ENCODE data around the gene KPNA1.
"Not testable (repeated sequence)": the region's sequence is repeated elsewhere in the genome, so short reads cannot be mapped to it uniquely, and the experiment has no call there.

Gene KPNA1

GRCh38 chr3:122468896-122469533, 45.7 kb downstream of the KPNA1 start:
- no peak for DNase-seq

GRCh38 chr3:122466701-122467240, 48.0 kb downstream of the KPNA1 start:
- DNase-seq: no peak

DNA sequence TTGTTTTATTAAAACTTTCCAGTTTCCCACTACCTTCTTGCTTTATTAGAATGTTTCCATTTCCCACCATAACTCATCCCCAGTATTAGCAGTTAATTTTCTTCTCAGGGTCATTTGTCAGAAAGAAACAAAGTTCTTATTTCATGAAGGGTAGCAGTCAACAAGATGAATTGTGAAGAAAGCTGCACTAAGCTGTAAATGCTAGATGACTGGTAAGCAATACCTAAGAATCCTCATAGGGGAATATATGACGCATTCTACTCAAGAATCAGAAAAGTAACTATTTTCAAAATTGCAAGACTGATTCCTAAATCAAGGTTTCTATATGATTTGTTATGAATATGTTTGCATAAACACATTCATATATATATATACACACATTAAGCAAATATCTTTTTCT, 50.1 kb downstream of the KPNA1 start:
- DNase-seq: no peak

- no peak for DNase-seq
Measured at GRCh38 chr3:122462406-122462805, 52.3 kb downstream of the KPNA1 start.

DNA sequence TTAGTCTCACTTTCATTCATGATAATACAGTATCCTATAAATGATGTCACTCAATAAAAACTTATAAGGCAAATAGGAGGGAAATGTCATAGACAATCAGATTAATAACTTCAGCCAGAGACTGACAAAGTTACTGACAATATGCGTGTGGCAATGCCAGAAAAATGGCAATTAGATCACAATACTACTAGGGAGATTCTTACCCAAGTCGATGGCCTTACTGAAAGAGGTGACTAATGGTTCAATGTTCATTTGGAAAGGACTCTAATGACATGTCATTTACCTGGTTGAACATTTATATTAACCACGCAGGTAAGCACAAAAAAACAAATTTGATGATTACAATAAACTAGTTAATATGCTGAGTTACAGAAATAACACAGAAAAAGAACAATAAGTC, 52.9 kb downstream of the KPNA1 start:
- DNase-seq: no peak

- DNase-seq: peak; percentile 57
Measured at GRCh38 chr3:122458992-122459391, 55.7 kb downstream of the KPNA1 start.

- DNase-seq: no peak
Measured at GRCh38 chr3:122457706-122458105, 57.0 kb downstream of the KPNA1 start.

DNA sequence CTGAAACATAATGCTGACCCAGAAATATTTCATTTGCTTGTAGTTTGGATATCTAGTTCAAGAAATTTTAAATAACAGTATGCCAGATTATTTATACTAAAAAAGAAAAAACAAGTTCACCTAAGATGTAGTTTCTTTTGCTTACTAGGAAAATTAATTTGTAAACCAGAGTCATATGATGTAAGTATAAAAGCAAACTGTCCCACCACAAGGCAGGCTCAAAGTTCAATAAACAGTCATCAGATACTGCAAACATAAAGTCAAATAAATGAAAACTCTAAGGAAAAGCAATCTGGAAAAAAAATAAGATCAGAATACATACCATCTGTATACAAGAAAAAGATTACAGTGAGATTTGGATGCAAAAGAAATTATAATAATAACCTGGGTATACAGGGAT, 58.7 kb downstream of the KPNA1 start:
- DNase-seq: no peak

DNA sequence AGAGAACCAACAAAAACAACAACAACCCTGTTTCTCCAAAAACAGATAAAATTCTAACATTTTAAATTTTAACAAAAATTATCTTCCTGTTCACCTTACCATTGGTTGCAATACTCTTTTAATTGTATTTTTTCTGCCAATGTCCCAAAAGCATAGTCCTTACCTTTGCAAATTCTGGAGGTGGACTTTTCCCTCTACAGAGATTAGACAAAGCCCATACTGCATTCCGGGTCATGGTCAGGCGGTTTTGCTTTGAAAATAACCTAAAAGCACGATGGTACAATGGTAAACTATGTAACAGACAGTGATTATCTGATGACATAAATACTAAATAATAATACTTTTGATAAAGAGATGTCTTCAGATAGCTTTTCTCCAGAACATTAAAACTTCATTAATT, 63.4 kb downstream of the KPNA1 start:
- DNase-seq: no peak

GRCh38 chr3:122448218-122448617, 66.5 kb downstream of the KPNA1 start:
- DNase-seq: not testable (repeated sequence)

- not testable (repeated sequence) for DNase-seq
Measured at GRCh38 chr3:122444491-122444887, 70.2 kb downstream of the KPNA1 start.

DNA sequence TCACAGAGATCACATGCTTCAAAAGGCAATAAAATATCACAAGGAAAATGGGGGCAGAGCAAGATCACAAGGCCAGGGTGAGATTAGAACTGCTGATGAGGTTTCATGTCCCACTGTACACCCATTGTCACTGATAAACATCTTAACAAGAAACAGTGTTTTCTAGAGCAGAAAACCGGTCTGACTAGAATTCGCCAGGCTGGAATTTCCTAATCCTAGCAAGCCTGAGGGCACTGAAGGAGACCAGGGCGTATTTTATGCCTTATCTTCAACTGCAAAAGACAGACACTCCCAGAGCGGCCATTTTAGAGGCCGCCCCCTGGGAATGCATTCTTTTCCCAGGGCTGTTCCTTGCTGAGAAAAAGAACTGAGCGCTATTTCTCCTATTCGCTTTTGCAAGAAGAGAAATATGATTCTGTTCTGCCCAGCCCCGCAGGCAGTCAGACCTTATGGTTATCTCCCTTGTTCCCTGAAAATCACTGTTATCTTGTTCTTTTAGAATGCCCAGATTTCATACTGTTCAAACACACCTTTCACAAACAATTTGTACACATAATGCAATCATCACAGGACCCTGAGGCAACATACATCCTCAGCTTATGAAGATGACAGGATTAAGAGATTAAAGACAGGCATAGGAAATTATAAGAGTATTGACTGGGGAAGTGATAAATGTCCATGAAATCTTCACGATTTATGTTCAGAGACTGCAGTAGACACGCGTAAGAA, 70.8 kb downstream of the KPNA1 start:
- not testable (repeated sequence) for DNase-seq

DNA sequence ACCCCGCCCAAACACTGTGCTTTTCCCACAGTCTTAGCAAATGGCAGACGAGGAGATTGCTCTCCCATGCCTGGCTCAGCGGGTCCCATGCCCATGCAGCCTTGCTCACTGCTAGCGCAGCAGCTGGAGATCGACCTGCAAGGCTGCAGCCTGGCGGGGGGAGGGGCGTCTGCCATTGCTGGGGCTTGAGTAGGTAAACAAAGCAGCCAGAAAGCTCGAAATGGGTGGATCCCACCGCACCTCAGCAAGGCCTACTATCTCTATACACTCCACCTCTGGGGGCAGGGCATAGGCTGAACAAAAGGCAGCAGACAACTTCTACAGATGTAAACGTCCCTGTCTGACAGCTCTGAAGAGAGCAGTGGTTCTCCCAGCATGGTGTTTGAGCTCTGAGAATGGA, 71.6 kb downstream of the KPNA1 start:
- DNase-seq: no peak

DNA sequence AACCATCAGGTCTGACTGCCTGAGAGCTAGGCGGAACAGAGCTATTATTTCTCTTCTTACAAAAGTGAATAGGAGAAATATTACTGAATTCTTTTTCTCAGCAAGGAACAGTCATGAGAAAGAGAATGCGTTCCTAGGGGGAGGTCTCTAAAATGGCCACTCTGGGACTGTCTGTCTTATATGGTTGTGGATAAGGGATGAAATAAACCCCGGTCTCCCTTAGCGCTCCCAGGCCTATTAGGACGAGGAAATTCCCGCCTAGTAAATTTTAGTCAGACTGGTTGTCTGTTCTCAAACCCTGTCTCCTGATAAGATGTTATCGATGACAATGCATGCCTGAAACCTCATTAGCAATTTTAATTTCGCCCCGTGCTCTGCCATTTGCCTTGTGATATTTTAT, 78.8 kb downstream of the KPNA1 start:
- DNase-seq: no peak

GRCh38 chr3:122430371-122430770, 84.4 kb downstream of the KPNA1 start:
- no peak for DNase-seq

DNA sequence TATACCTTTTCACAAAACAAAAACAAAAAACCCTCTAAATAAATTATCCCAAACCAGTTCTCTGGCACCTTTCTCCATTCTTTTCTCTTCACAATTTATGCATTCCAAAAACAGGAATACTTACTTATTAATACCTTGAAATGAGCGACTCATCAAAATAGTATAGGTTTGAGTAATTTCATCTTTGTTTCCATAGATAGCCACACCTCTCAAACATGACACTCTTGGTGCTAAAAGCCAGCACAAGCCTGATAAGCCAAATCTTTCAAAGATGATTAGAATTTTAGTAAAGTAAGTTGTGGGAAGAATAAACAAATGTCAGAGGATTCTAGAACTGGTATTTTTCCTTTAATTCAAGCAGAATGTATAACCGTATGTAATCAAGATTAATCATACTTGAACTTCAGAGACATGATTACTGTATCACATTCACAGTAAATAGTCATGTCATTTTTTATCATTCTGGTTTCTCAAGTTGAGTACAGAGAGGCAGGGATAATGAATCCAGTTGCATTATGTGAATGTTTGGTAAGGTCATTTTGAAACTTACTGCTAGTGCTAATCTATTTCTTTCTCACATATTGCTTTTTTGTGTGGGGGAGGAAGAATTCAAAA, 86.8 kb downstream of the KPNA1 start:
- no peak for DNase-seq

- no peak for DNase-seq
Measured at GRCh38 chr3:122421836-122422235, 92.9 kb downstream of the KPNA1 start.

DNA sequence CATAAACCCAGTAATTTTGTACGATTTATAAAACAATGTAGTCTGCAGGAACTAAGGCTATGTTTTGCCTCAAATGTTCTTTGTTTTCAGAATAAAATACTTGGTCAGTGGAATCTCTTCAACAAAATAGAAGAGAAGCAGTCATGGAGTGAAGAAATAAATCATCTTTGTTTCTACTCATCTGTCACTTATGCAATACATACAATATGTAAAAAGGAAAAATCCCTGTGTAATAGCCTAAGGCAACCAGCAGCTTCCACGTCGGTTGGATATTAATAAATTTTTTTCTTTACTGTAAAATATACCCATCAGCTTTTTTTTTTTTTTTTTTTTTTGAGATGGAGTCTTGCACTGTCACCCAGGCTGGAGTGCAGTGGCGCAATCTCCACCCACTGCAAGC, 93.6 kb downstream of the KPNA1 start:
- no peak for DNase-seq

DNA sequence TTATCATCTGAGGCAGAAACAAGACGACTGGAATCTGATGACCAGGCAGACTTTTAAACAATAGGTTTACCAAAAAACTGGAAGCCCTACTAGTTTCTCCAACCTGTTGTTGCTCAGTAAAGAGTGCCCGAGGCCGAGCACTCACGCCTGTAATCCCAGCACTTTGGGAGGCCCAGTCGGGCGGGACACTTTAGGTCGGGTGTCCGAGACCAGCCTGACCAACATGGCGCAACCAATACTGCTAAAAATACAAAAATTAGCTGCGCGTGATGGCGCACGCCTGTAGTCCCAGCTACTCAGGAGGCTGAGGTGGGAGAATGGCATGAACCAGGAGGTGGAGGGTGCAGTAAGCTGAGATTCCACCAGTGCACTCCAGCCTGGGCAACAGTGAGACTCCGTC, 97.8 kb downstream of the KPNA1 start:
- DNase-seq: no peak

DNA sequence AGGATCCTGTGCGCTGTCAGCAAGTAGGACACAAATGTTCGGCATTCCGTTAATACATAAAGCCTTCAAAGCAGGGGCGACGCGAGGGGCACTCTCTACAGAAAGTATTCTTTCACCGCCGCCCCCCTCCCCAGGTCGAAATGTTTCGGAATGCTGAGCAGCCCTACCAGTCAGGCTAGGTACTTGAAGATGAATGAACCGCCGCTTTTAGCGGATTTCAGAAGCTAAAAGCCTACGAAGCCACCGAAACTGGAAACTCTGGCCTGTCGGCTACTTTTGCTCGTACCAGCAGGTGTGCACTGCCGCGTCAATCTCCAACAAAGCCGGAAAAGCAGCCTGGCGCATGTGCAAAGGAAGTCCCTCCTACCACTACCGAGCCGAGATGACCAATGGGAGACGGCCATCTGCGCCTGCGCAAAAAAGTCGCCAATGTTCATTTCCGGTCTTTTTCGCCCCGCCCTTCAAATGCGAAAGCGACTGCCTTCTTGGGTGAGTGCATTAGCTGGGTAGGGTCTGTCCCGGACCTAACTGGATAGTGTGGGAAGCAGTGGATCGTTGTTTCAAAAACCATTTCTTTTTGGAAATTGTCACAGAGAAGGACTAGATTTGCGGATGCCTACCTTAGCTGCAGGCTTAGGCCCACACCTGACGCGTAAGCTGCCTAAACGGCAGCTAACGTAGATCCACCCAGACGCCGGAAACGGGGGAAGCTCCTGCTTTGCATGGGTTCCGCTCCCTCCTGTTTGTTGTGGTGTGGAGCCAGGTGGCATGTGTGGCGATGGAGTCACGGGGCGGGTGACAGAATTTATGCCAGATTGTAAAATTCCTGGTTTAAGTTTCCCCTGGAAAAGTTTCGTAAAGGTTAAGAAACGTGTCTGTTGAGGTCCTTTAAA, 98.7 kb downstream of the KPNA1 start, which contains the start of gene WDR5B:
Gene WDR5B, minus strand, starts transcription at position 301 of the 893 bp plus-strand sequence. CDS start 534 bp downstream, outside the sequence.
- DNase-seq: peak; percentile 98

DNA sequence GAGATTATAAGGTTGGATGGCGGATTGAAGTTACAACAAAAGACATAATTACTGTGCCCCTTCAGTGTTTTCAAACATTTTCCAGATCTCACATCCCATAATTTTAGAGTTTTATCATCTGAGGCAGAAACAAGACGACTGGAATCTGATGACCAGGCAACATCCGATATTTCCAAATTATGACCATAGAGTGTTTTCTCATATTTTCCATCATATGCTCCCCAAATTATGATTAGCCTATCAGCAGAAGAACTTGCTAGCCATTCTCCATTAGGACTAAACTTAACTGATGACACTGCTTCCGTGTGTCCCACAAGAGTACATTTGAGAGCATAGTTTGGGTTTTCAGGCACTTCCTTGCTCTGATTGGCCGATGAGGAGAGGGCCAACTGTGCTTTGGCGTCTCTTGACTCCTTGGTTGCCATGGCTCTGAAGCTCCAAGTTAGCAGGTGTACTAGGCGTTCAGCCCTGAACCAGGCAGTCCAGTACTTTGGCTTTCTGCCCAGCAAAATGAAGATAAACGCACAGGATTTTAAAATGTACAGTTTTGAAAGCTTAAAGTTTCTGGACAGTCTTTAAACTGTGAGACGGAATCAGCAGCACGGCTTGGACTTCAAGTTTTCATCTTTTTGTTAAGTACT, 99.5 kb downstream of the KPNA1 start:
- peak; percentile 21 for DNase-seq

DNA sequence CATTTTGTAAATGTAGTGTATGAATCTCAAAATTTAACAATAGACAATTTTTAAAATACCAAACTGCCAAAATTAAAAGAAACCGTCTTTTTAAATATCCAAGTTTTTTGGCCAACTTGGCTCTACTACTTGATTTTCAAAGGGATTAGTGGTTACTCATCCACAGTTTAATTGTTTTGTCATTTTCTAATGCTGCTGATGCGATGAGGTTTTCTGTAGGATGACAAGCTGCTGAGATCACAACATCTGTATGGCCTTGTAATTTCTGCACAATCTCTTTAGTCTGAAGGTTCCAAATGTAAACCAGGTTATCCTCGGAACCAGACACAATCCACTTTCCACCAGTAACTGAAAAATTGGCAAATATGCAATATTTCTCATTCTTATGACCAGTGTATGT, 100.3 kb downstream of the KPNA1 start:
- no peak for DNase-seq
